ENCODE measurements around the gene IFT43. TPM values are rescaled to one million over a fixed set of nuclear protein-coding genes. Genes with fewer than 3 reads are reported as not detected.

IFT43 gene
- total RNA-seq, 1 experiment from 2014 or later = 19.5 TPM

DNA sequence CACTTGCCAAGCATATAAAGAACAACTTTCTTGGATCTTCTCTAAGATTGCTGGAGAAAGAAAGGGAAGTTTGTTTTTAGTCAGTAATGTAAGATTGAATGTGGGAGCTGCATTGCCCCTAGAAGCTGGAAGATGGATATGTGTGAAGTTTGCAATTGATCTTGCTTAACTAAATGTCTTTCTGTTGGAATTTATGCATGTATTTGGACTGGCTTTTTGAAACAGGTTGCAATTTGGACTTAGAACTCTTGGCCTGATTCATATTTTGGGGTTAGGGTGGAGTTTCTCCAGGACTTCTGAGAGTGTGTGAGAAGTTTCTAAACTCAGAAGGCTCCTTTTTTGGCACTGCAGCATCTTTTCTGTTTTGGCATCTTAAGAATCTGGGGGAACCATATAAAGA, 26.4 kb downstream of the IFT43 start:
- no peak for DNase-seq
- intact Hi-C loops (cut with micrococcal nuclease; ENCODE audit: unreplicated experiment) = no loop called here
- no peaks in the 10 kb centered on the region for H3K4me1 Mint-ChIP-seq (ENCODE audit: low read depth, unreplicated experiment)
- Histone ChIP-seq H3K4me1 (no peaks in the 10 kb centered on the region), H3K9me3 (no peaks in the 10 kb centered on the region), H3K36me3 (ENCODE audit: control insufficient read depth, insufficient read depth, low read length) (no peaks in the 10 kb centered on the region), H3K4me3 (ENCODE audit: low read depth, low read length) (no peak overlapping the region), H3K27me3 (replicated peaks; ENCODE audit: control insufficient read depth, insufficient read depth, low read length) (no peaks in the 10 kb centered on the region)
- no TSS peak for BruUV-seq (replicated peaks)
- ChIA-PET POLR2A (no interaction called here), CTCF (no interaction called here)
- peaks cover 6% of the 10 kb centered on the region for H3K36me3 Mint-ChIP-seq (ENCODE audit: insufficient read depth, unreplicated experiment)
- no peaks in the 10 kb centered on the region for H3K27me3 Mint-ChIP-seq (ENCODE audit: insufficient read depth, unreplicated experiment)
- no peak for TF ChIP-seq CTCF (IDR thresholded peaks at IDR 0.05; ENCODE audit: insufficient read depth in 1 of 2, low read depth in 1 of 2, low read length in 1 of 2, severe bottlenecking in 1 of 2, unreplicated experiment in 1 of 2)
- no peak overlapping the region for H3K4me3 Mint-ChIP-seq (ENCODE audit: unreplicated experiment)
- H3K27ac Mint-ChIP-seq (ENCODE audit: unreplicated experiment) = no peak overlapping the region
- H3K9me3 Mint-ChIP-seq (ENCODE audit: unreplicated experiment) = no peaks in the 10 kb centered on the region

DNA sequence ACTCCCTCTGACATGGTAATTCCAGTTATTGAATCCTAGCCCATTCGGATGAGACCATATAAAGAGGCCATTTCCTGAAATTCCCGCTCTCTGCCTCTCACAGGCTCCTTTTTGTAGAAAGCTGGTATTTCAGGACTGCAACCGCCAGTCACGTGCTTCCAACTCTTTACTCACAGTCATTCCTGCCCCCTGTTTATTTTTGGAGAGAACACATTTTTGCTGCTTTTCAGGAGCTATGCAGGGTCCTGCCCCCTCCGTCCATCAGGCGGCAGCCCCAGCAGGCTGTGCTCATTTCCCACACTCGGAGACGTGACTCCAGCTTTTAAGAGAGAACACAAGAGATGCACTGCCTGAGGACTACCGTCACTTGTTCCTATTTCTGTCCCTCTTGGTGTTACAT, 26.8 kb downstream of the IFT43 start:
- Mint-ChIP-seq H3K4me1 (ENCODE audit: low read depth, unreplicated experiment) (no peaks in the 10 kb centered on the region), H3K27me3 (ENCODE audit: insufficient read depth, unreplicated experiment) (no peaks in the 10 kb centered on the region), H3K27ac (ENCODE audit: unreplicated experiment) (no peak overlapping the region), H3K36me3 (ENCODE audit: insufficient read depth, unreplicated experiment) (peaks cover 6% of the 10 kb centered on the region), H3K4me3 (ENCODE audit: unreplicated experiment) (no peak overlapping the region), H3K9me3 (ENCODE audit: unreplicated experiment) (no peaks in the 10 kb centered on the region)
- Histone ChIP-seq H3K27me3 (replicated peaks; ENCODE audit: control insufficient read depth, insufficient read depth, low read length) (no peaks in the 10 kb centered on the region), H3K4me3 (ENCODE audit: low read depth, low read length) (no peak overlapping the region), H3K9me3 (no peaks in the 10 kb centered on the region), H3K4me1 (no peaks in the 10 kb centered on the region), H3K36me3 (ENCODE audit: control insufficient read depth, insufficient read depth, low read length) (no peaks in the 10 kb centered on the region)
- no peak for DNase-seq
- no peak for TF ChIP-seq CTCF (IDR thresholded peaks at IDR 0.05; ENCODE audit: insufficient read depth in 1 of 2, low read depth in 1 of 2, low read length in 1 of 2, severe bottlenecking in 1 of 2, unreplicated experiment in 1 of 2)
- BruUV-seq (replicated peaks) = no TSS peak
- intact Hi-C loops (cut with micrococcal nuclease; ENCODE audit: unreplicated experiment) = no loop called here
- ChIA-PET POLR2A (no interaction called here), CTCF (no interaction called here)

DNA sequence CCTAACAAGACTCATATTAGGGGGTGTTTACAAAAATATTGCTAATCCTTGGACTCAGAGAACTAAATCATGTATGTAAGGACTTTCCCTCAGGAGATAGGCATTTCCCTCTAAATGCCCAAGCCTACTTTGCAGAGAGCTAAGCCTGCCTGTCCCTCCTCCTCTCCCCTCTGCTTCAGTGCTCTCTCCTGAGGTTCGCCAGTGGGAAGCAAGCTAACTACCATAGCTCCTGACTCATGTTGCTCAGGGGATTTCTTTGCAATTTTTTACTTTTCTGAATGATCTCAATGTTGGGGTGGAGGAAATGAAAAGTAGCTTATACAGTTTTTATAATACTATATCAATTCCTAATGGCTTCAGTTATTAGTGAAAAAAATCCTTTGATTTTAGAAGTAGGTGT, 29.6 kb downstream of the IFT43 start:
- H3K4me3 Mint-ChIP-seq (ENCODE audit: unreplicated experiment) = no peak overlapping the region
- no peaks in the 10 kb centered on the region for H3K4me1 Mint-ChIP-seq (ENCODE audit: low read depth, unreplicated experiment)
- TF ChIP-seq CTCF (IDR thresholded peaks at IDR 0.05; ENCODE audit: insufficient read depth in 1 of 2, low read depth in 1 of 2, low read length in 1 of 2, severe bottlenecking in 1 of 2, unreplicated experiment in 1 of 2) = no peak
- H3K27ac Mint-ChIP-seq (ENCODE audit: unreplicated experiment) = no peak overlapping the region
- H3K9me3 Mint-ChIP-seq (ENCODE audit: unreplicated experiment) = no peaks in the 10 kb centered on the region
- ChIA-PET CTCF (no interaction called here), POLR2A (no interaction called here)
- no peaks in the 10 kb centered on the region for H3K27me3 Mint-ChIP-seq (ENCODE audit: insufficient read depth, unreplicated experiment)
- Histone ChIP-seq H3K9me3 (peaks cover 7% of the 10 kb centered on the region), H3K4me3 (ENCODE audit: low read depth, low read length) (no peak overlapping the region), H3K27me3 (replicated peaks; ENCODE audit: control insufficient read depth, insufficient read depth, low read length) (no peaks in the 10 kb centered on the region), H3K4me1 (no peaks in the 10 kb centered on the region), H3K36me3 (ENCODE audit: control insufficient read depth, insufficient read depth, low read length) (no peaks in the 10 kb centered on the region)
- intact Hi-C loops (cut with micrococcal nuclease; ENCODE audit: unreplicated experiment) = no loop called here
- DNase-seq = no peak
- BruUV-seq (replicated peaks) = no TSS peak
- H3K36me3 Mint-ChIP-seq (ENCODE audit: insufficient read depth, unreplicated experiment) = peaks cover 6% of the 10 kb centered on the region
